Endometrial microvascular endothelial cells (primary cell): ENCODE measurements around the gene MFSD12. TPM values are rescaled to one million over a fixed set of nuclear protein-coding genes. Genes with fewer than 3 reads are reported as not detected.
"Not testable (repeated sequence)": the region's sequence is repeated elsewhere in the genome, so short reads cannot be mapped to it uniquely, and the experiment has no call there.

Source experiments
- in situ Hi-C: cut with HindIII; loops from 2 replicates; pipeline ENCODE4 v1.10.0; 2017; ENCODE audit warnings: low sequenced_read_pairs, low pct_unique_long_range_greater_than_20kb; ENCODE audit errors: inconsistent ontology term
- total RNA-seq: library from RNA; depleted of rRNA; stranded (reverse); fragments of >200 nt; gene quantifications from one replicate; pipeline ENCODE4 v1.2.3, GENCODE V29; 2015; ENCODE audit errors: inconsistent ontology term

MFSD12 gene
- total RNA-seq, 1 donor from 2014 or later: 121 TPM

- in situ Hi-C loops: no loop called here
These were observed 42.5 kb downstream of the MFSD12 start for GRCh38 chr19:3514930-3515329.

GRCh38 chr19:3513229-3514140, 43.9 kb downstream of the MFSD12 start:
- in situ Hi-C loops: no loop called here

- in situ Hi-C loops: no loop called here
These were observed 44.7 kb downstream of the MFSD12 start for GRCh38 chr19:3512562-3513228.

- in situ Hi-C loops: no loop called here
These were observed 45.7 kb downstream of the MFSD12 start for GRCh38 chr19:3511506-3512251.

- in situ Hi-C loops: no loop called here
These were observed 46.7 kb downstream of the MFSD12 start for GRCh38 chr19:3510727-3511126.

GRCh38 chr19:3509566-3509989, 47.8 kb downstream of the MFSD12 start:
- in situ Hi-C loops: no loop called here

GRCh38 chr19:3508771-3509535, 48.4 kb downstream of the MFSD12 start:
- in situ Hi-C loops: no loop called here

GRCh38 chr19:3508121-3508661, 49.2 kb downstream of the MFSD12 start:
- in situ Hi-C loops: not testable (repeated sequence)

GRCh38 chr19:3507371-3508120, 49.8 kb downstream of the MFSD12 start:
- in situ Hi-C loops: no loop called here

GRCh38 chr19:3506384-3507340, 50.7 kb downstream of the MFSD12 start:
- in situ Hi-C loops: no loop called here

GRCh38 chr19:3505598-3506383, 51.6 kb downstream of the MFSD12 start, which contains the start of gene FZR1:
Gene FZR1, plus strand, starts transcription at chr19:3506311. Its CDS starts 16,679 bp downstream, at chr19:3522990.
- in situ Hi-C loops: no loop called here

- in situ Hi-C loops: no loop called here
These were observed 52.7 kb downstream of the MFSD12 start for GRCh38 chr19:3504735-3505134.

- in situ Hi-C loops: no loop called here
These were observed 54.3 kb downstream of the MFSD12 start for GRCh38 chr19:3503036-3503572.

GRCh38 chr19:3501780-3502179, 55.6 kb downstream of the MFSD12 start:
- in situ Hi-C loops: no loop called here

- in situ Hi-C loops: no loop called here
These were observed 56.8 kb downstream of the MFSD12 start, which contains the start of gene DOHH for GRCh38 chr19:3500429-3501101. Gene DOHH, minus strand, starts transcription at chr19:3500674. Its CDS starts 3,860 bp downstream, at chr19:3496814.
